HEK293T (cell line): ENCODE measurements around the gene HES4.

Experiments
- ARNT ChIP-seq: fragments of 450-650 bp; IDR thresholded peaks from 2 replicates; pipeline ENCODE4 v1.6.1; 2017; ENCODE audit warnings: mild to moderate bottlenecking
- BHLHE40 ChIP-seq: fragments of 450-650 bp; IDR thresholded peaks from 2 replicates; pipeline ENCODE4 v1.6.1; 2016; ENCODE audit warnings: mild to moderate bottlenecking, moderate library complexity, borderline replicate concordance
- ELF4 ChIP-seq: fragments of 450-650 bp; IDR thresholded peaks from 2 replicates; pipeline ENCODE4 v1.6.1; 2017; ENCODE audit warnings: antibody characterized with exemption
- FOXK2 ChIP-seq: fragments of 450-650 bp; IDR thresholded peaks from 2 replicates; pipeline ENCODE4 v1.6.1; 2016; ENCODE audit warnings: mild to moderate bottlenecking
- FOXM1 ChIP-seq: fragments of 450-650 bp; IDR thresholded peaks from 2 replicates; pipeline ENCODE4 v1.6.1; 2017; ENCODE audit warnings: mild to moderate bottlenecking, borderline replicate concordance
- HDGF ChIP-seq: fragments of 450-650 bp; IDR thresholded peaks from 2 replicates; pipeline ENCODE4 v1.6.1; 2017; ENCODE audit warnings: antibody characterized with exemption, borderline replicate concordance
- LEF1 ChIP-seq: fragments of 450-650 bp; IDR thresholded peaks from 2 replicates; pipeline ENCODE4 v1.6.1; 2017; ENCODE audit warnings: mild to moderate bottlenecking, borderline replicate concordance
- NFRKB ChIP-seq: fragments of 450-650 bp; IDR thresholded peaks from 2 replicates; pipeline ENCODE4 v1.6.1; 2016; ENCODE audit warnings: mild to moderate bottlenecking, moderate library complexity
- PKNOX1 ChIP-seq: fragments of 450-650 bp; IDR thresholded peaks from 2 replicates; pipeline ENCODE4 v1.6.1; 2016
- SP1 ChIP-seq: fragments of 450-650 bp; IDR thresholded peaks from 2 replicates; pipeline ENCODE4 v1.6.1; 2017
- SUZ12 ChIP-seq: fragments of 450-650 bp; IDR thresholded peaks from 2 replicates; pipeline ENCODE4 v1.6.1; 2016; ENCODE audit warnings: mild to moderate bottlenecking
- TARDBP ChIP-seq: fragments of 450-650 bp; IDR thresholded peaks from 2 replicates; pipeline ENCODE4 v1.6.1; 2016

- TF ChIP-seq SUZ12 (no peak), BHLHE40 (no peak), LEF1 (no peak), ELF4 (no peak), PKNOX1 (no peak), HDGF (no peak), SP1 (no peak), TARDBP (no peak), ARNT (no peak), FOXM1 (no peak), FOXK2 (no peak), NFRKB (no peak)
Measured at GRCh38 chr1:1013922-1014648, 14.2 kb upstream of the HES4 start.
